WI38 (cell line): ENCODE measurements around the gene TCF7L2.
"Not testable (repeated sequence)": the region's sequence is repeated elsewhere in the genome, so short reads cannot be mapped to it uniquely, and the experiment has no call there.

Experiments
- H3K4me3 ChIP-seq: 2 replicates; pipeline ENCODE4 v1.5.1; 2011; ENCODE audit warnings: low read depth, mild to moderate bottlenecking, control low read depth, low read length
- CTCF ChIP-seq: IDR thresholded peaks from 2 replicates; pipeline ENCODE4 v1.5.1; 2012; ENCODE audit warnings: low read depth, mild to moderate bottlenecking, control low read depth, low read length

The TCF7L2 gene

DNA sequence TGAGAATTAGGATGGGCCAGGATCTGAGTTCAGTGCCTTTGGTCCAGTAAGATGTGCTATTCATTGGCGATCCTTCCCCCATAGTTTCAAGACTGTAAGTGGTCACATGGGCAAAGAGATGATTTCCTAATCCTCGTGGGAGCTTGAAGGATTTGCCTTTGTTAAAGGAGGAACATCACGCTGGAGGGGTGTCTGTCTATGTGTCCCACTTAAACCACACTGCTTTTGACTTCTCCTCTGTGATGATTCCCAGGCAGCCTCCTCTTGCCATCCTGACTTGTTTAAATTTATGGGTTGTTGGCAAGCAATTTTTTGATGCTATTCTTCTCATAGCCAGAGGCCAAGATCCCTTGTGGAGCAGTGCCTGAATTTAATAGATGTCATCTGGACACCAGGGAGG, 154.0 kb downstream of the TCF7L2 start:
- no peak for TF ChIP-seq CTCF
- H3K4me3 ChIP-seq, result no peak overlapping the region

DNA sequence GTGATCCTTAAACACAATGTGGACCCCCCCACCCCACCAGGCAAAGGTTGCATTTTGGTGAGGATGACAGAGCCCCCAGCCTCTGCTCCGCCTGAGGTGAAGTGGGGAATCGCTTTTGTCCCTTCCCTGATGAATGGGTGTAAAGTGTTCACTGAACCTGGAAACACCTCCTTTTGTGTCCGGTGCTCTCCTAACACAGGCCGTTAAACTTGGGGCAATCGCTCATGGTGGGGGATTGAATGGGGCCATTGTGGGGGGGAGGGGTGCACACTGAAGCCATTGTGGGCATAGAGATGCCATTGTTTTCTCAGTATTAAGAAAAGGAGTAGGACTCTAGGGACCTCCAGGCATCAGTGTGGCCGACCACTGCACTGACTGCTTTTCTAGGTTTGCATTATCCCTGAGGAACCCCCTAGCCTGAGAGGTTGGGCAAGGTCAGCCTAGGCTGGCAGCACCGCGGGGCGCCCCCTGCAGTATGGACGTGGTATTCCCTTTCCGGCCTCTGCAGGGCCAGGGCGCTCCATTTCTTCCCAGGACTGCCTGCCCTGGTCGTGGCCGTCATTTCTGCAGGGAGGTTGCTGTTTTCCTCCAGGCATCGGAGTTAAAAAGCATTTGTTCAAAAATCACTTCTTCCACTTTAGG, 158.3 kb downstream of the TCF7L2 start:
- no peak overlapping the region for H3K4me3 ChIP-seq
- peak; percentile 31; the same call in 1 of the 2 replicates for TF ChIP-seq CTCF

GRCh38 chr10:113108948-113109347, 158.9 kb downstream of the TCF7L2 start:
- no peak for TF ChIP-seq CTCF
- no peak overlapping the region for H3K4me3 ChIP-seq

GRCh38 chr10:113109482-113109881, 159.4 kb downstream of the TCF7L2 start:
- H3K4me3 ChIP-seq, result not testable (repeated sequence)

- TF ChIP-seq CTCF, result no peak
- no peak overlapping the region for H3K4me3 ChIP-seq
These were observed 161.2 kb downstream of the TCF7L2 start for GRCh38 chr10:113111260-113111659.

GRCh38 chr10:113111900-113112853, 162.1 kb downstream of the TCF7L2 start:
- H3K4me3 ChIP-seq, result no peak overlapping the region
- no peak for TF ChIP-seq CTCF

DNA sequence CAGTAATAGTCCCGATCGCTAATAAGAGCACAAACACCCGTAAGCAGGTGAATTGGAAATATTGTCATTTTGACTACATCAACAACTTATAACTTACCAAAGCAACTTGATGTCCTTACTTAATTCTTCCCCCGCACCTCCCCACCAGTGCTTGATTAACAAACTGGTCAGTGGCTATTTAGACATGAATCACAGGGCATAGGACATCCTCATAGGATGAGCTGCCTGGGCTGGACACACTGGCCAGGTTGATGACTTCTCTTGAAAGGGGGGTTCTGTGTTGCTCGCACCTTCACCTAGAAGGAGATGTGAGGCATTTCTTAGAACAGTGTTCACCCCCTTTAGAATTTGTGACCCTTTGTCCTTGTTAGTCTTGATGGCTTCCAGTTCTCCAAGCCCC, 163.2 kb downstream of the TCF7L2 start:
- no peak overlapping the region for H3K4me3 ChIP-seq

More for the DNA sequence above, 163.2 kb downstream of the TCF7L2 start:
- TF ChIP-seq CTCF, result no peak
